Muscle layer of duodenum (tissue), 2 donors: ENCODE results near the gene EDA.

ENCODE experiments used
- H3K27ac ChIP-seq: one replicate; pipeline ENCODE4 v1.7.0; 2013; ENCODE audit warnings: mild to moderate bottlenecking, low read length
- H3K27me3 ChIP-seq: one replicate; pipeline ENCODE4 v1.7.0; 2013; ENCODE audit warnings: low read depth, mild to moderate bottlenecking, control low read depth, low read length
- H3K36me3 ChIP-seq, 2 donors: one replicate each; pipeline ENCODE4 v1.7.0; 2013; ENCODE audit warnings: low read length in 2 of 2, control low read depth in 1 of 2, mild to moderate bottlenecking in 1 of 2; ENCODE audit not compliant: insufficient read depth in 2 of 2, control insufficient read depth in 1 of 2
- H3K4me1 ChIP-seq, 2 donors: one replicate each; pipeline ENCODE4 v1.7.0; 2013; ENCODE audit warnings: low read length in 2 of 2, mild to moderate bottlenecking in 2 of 2, control low read depth in 1 of 2, moderate library complexity in 1 of 2; ENCODE audit not compliant: insufficient read depth in 2 of 2, control insufficient read depth in 1 of 2
- H3K4me3 ChIP-seq, 2 donors: one replicate each; pipeline ENCODE4 v1.7.0; 2013; ENCODE audit warnings: low read length in 2 of 2, low read depth in 1 of 2, mild to moderate bottlenecking in 1 of 2
- H3K9me3 ChIP-seq, 2 donors: one replicate each; pipeline ENCODE4 v1.7.0; 2013; ENCODE audit warnings: low read length in 2 of 2, control low read depth in 1 of 2, mild to moderate bottlenecking in 1 of 2; ENCODE audit not compliant: control insufficient read depth in 1 of 2
- donor health status: healthy.

EDA gene

DNA sequence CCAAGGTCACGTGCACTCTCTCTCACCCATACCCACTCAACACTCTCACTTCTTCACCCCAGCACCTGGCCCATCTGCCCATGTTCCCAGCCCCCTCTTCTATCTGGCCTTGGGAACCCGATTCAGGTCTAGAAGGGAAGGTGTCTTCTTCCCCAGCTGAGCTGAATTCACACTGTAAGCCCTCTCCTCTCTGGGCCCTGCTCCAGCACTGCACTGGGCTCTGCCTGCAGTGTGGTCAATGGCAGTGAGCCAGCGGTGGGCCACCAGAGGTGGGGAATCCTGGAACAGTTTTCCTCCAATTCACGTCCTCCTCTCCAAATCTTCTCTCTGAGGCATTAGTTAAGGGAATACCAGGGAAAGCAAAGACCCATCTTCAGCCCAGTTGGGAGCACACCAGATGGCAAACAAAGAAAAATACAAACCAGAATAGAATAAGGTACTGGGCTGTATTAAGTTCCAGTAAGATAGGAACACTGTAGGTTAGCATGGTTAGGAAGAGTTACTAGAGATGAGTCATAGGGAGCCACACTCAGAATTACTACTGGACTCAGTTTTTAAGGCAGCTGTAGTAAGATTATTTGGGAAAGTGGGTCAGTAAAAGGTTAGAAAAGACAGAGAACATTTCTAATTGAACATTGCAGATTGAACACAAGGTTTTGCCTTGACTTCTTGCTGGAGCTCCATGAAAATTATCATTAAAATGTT, 428.8 kb downstream of the EDA start:
- H3K9me3 ChIP-seq: no peaks in the 10 kb centered on the region
- no peak overlapping the region for H3K4me3 ChIP-seq
- no peak overlapping the region for H3K27ac ChIP-seq
- no peaks in the 10 kb centered on the region for H3K36me3 ChIP-seq
- no peaks in the 10 kb centered on the region for H3K4me1 ChIP-seq
- no peaks in the 10 kb centered on the region for H3K27me3 ChIP-seq

DNA sequence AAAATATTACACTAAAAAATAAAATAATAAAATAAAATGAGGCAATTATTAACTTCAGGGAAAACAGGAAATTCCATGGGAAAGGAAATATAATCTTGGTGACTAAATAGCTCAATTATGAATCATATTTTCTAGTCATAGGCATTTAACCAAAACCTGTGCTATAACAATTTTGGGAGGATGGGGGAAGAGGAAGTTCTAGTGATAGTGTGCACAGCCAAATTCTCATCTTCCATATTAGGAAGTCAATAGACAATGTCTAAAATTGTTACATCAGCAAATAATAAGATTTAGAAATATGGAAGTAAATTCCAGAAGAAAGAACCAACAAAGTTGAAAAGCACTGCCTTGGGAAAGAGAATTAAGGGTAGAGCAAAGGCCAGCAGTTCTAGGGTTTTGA, 431.1 kb downstream of the EDA start:
- H3K27ac ChIP-seq: no peak overlapping the region
- H3K27me3 ChIP-seq: no peaks in the 10 kb centered on the region
- no peaks in the 10 kb centered on the region for H3K4me1 ChIP-seq
- no peaks in the 10 kb centered on the region for H3K9me3 ChIP-seq
- no peaks in the 10 kb centered on the region for H3K36me3 ChIP-seq
- no peak overlapping the region for H3K4me3 ChIP-seq

DNA sequence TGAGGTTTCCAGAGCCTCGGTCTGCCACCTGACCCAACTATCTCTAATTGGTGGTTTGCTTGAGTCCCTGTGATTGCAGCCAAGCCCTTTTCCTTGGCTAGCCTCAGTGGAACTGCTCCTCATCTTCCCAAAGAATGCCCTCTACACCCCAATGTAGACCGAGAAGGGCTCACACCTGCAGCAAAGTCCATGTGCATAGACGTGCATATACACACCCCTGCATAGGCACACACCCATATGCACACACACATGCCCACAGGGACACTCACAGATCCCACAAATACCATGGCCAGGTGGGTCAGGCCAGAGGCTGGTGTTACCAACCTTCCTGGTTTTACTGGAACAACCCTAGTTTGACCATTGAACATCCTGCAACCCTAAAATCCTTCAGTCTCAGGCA, 433.5 kb downstream of the EDA start:
- no peak overlapping the region for H3K4me3 ChIP-seq
- no peaks in the 10 kb centered on the region for H3K9me3 ChIP-seq
- H3K4me1 ChIP-seq: no peaks in the 10 kb centered on the region
- no peaks in the 10 kb centered on the region for H3K36me3 ChIP-seq
- no peaks in the 10 kb centered on the region for H3K27me3 ChIP-seq
- H3K27ac ChIP-seq: no peak overlapping the region

DNA sequence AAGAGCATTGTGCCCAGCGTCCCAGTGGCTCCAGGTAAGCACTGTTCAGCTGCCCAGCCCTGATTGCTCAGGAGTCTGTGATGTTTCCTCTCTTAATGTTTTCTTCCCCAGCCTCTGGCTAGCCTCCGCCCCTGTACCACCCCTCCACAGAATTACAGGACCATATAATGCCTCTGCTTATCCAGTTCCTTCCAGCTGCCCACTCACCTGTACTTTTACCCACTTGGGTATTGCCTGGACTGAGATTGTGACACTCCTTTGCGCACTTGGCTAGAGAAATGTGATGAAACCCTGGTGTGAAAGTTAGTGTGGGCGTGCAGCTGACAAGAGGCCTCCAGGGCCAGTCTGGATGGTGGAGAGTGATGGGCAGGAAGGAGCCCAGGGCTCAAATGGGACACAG, 434.0 kb downstream of the EDA start, which contains the start of gene AWAT2:
TSS of gene AWAT2 (minus strand) at position 14 of the 400 bp plus-strand sequence. CDS start at position 8, 6 bp downstream.
- no peaks in the 10 kb centered on the region for H3K9me3 ChIP-seq
- H3K27me3 ChIP-seq: no peaks in the 10 kb centered on the region
- H3K27ac ChIP-seq: no peak within 1 kb of the TSS
- no peak within 1 kb of the TSS for H3K4me3 ChIP-seq
- no peaks in the 10 kb centered on the region for H3K36me3 ChIP-seq
- H3K4me1 ChIP-seq: no peaks in the 10 kb centered on the region

DNA sequence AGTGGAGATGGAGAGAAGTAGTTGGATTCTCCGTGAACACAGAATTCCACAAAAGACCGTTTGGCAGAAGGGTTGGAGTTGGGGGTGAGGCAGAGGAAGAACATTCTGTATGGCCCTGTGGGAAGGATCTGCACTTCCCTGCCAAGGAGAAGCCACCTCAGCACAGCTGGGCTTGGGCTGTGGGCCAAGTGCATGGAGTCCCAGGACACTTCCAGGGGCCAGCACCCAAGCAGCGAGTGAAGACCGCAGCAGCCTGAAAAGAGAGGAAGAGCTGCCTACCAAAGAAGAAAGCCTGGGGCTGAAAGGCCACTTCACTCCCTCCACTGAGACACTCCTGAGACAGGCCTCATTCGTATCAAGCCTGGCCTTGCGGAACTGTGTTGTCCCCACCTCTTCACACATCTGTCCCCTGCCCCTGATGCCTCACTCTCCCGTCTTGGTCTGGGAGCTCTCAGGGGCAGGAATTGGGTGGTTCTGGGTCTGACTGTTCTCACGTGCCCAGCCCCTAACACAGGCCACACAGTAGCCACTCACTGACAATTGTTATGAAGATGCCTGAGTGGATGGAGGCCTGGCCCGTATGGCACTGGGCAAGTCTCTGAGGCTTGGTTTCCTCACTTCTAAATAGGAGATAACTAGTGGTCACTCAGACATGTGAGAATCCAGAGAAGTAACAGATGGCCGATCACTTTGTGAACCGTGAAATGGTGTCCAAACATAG, 437.1 kb downstream of the EDA start:
- no peaks in the 10 kb centered on the region for H3K9me3 ChIP-seq
- H3K27me3 ChIP-seq: no peaks in the 10 kb centered on the region

DNA sequence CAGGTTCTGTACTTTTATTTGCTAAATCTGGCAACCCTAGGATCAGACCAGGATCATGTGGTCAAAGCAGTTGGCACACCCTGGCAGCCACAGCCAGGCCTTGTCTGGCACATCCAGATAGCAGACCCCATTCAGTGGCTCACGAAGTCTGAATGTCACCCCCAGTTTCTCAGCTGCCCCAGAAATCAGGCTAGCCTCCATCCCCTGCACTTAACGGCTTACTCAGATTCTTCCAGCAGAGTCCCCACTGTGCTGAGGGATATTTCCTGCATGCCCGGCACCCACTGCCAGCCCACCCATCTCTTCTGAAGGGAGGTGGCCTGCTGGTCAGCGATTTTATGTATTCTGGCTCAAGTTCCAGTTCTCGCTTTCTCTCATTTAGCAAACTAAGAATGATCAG, 438.5 kb downstream of the EDA start:
- Histone ChIP-seq H3K27ac (no peak overlapping the region), H3K4me3 (no peak overlapping the region), H3K36me3 (no peaks in the 10 kb centered on the region), H3K4me1 (no peaks in the 10 kb centered on the region), H3K9me3 (no peaks in the 10 kb centered on the region), H3K27me3 (no peaks in the 10 kb centered on the region)

More for the DNA sequence above, 437.1 kb downstream of the EDA start:
- no peak overlapping the region for H3K27ac ChIP-seq
- H3K4me3 ChIP-seq: no peak overlapping the region
- H3K4me1 ChIP-seq: no peaks in the 10 kb centered on the region
- H3K36me3 ChIP-seq: no peaks in the 10 kb centered on the region

DNA sequence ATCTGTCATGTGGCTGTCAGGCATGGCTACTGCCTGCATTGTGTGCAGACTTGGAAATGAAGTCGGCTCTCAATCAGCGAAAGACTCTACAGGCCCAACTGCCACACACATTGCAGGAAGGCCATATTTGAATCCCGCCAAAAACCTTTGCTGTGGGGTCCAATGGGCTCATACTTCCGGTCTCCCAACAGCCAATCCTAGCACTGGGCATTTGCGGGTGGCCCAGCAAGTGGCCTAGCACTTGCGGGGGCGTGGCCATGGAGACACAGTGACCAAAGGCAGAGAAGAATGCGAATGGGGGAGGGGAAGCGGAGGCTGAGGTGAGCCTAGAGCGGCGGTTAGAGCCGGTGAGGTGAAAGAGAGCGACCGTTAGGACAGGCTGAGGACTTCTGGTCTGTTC, 446.2 kb downstream of the EDA start, which contains the start of gene OTUD6A:
TSS of gene OTUD6A (plus strand) at position 382 of the 400 bp plus-strand sequence. CDS start 68 bp downstream, outside the sequence.
- no peaks in the 10 kb centered on the region for H3K36me3 ChIP-seq
- H3K4me3 ChIP-seq: no peak within 1 kb of the TSS
- no peaks in the 10 kb centered on the region for H3K9me3 ChIP-seq
- H3K4me1 ChIP-seq: no peaks in the 10 kb centered on the region
- no peaks in the 10 kb centered on the region for H3K27me3 ChIP-seq
- H3K27ac ChIP-seq: no peak within 1 kb of the TSS

DNA sequence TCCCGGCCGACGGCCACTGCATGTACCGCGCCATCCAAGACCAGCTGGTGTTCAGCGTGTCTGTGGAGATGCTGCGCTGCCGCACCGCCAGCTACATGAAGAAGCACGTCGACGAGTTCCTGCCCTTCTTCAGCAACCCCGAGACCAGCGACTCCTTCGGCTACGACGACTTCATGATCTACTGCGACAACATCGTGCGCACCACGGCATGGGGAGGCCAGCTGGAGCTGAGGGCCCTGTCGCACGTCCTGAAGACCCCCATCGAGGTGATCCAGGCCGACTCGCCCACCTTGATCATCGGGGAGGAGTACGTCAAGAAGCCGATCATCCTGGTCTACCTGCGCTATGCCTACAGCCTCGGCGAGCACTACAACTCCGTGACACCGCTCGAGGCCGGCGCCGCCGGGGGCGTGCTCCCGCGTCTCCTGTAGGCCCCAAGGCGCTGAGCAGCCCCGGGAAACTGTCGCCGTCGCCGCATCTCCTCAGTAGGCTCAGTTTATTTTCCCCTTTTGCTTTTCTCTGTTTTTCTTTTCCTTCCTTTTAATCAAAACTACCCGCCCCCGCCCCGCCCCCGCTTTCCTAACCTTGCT, 447.1 kb downstream of the EDA start:
- H3K27ac ChIP-seq: no peak overlapping the region
- H3K36me3 ChIP-seq: no peaks in the 10 kb centered on the region
- no peaks in the 10 kb centered on the region for H3K4me1 ChIP-seq
- no peaks in the 10 kb centered on the region for H3K9me3 ChIP-seq
- no peak overlapping the region for H3K4me3 ChIP-seq
- no peaks in the 10 kb centered on the region for H3K27me3 ChIP-seq

DNA sequence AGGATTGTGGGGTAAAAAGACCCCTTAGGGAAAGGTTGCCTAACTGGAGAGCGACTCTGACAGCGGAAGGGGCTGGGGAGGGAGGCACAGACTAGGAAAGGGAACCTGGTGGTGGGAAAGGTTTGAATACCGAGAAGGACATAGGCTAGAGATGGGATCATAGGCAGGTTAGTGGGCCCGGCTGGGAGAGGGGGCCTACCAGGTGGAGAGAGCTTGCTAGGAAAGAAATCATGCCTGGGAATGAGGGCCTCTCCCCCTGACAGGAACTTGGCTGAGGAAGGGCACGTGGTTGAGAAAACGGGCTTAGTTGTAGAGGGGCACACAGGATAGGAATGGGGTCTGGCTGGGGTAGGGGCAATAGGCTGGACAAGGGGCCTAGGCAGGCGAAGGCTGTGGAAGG, 450.7 kb downstream of the EDA start:
- no peaks in the 10 kb centered on the region for H3K4me1 ChIP-seq
- H3K36me3 ChIP-seq: no peaks in the 10 kb centered on the region
- no peaks in the 10 kb centered on the region for H3K27me3 ChIP-seq
- no peaks in the 10 kb centered on the region for H3K9me3 ChIP-seq
- no peak overlapping the region for H3K4me3 ChIP-seq
- H3K27ac ChIP-seq: no peak overlapping the region

DNA sequence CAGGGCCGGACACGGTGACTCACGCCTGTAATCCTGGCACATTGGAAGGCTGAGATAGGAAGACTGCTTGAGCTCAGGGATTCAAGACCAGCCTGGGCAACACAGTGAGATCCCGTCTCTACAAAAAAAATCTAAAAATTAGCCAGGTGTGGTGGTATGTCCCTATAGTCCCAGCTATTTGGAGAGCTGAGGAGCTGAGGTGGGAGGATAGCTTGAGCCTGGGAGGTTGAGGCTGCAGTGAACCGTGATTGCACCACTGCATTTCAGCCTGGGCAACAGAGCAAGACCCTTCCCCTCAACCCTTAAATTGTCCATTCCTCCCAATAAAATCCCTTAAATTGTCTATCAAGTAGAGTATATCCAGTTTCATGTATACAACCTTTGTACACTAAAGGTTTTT, 463.4 kb downstream of the EDA start:
- Histone ChIP-seq H3K27me3 (no peaks in the 10 kb centered on the region), H3K27ac (no peak overlapping the region), H3K4me1 (peaks cover 0 to 5% of the 10 kb centered on the region in 2 donors), H3K36me3 (no peaks in the 10 kb centered on the region), H3K4me3 (no peak overlapping the region), H3K9me3 (no peaks in the 10 kb centered on the region)

DNA sequence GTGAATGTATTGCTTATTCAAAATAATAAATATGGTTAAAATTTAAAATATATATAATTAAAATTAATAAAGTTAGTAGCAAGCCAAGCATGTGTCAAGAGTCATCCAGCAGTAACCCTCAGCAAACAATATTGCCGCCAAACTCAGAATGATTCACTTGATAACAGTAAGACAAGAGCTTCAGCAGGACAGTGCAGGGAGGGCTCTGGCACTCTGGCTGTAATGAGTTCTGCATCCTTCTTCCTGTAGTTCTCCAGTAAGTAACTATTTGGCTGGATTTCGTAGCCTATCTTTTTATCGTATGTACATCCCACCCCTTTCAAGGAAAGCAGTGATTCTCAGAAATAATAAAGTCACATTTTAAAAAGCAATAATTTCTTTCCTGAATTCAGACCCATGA, 464.0 kb downstream of the EDA start:
- H3K36me3 ChIP-seq: no peaks in the 10 kb centered on the region
- no peaks in the 10 kb centered on the region for H3K9me3 ChIP-seq
- H3K27me3 ChIP-seq: no peaks in the 10 kb centered on the region
- no peak overlapping the region for H3K4me3 ChIP-seq
- no peak overlapping the region for H3K27ac ChIP-seq
- peaks cover 0 to 5% of the 10 kb centered on the region in 2 donors for H3K4me1 ChIP-seq
